T-helper 17 cell (primary cell): ENCODE measurements around the gene BEND7. TPM values are rescaled to one million over a fixed set of nuclear protein-coding genes. Genes with fewer than 3 reads are reported as not detected.
A peak's percentile ranks its signal among the peaks of the same experiment; 100 is the strongest.

Experiments
- ATAC-seq: fragments of 150-1000 bp; cut with Tn5 transposase; 2 replicates; pipeline ENCODE4 v1.10.0; 2021; ENCODE audit warnings: mild to moderate bottlenecking, moderate library complexity
- DNase-seq, 3 donors: peaks; one replicate each; pipeline versions ENCODE4 v3.0.0 to v3.0.0-alpha.2; 2020 to 2021
- H3K9me3 ChIP-seq: one replicate; pipeline ENCODE4 v1.7.0; 2013; ENCODE audit warnings: low read length, mild to moderate bottlenecking; ENCODE audit not compliant: control insufficient read depth, poor library complexity, severe bottlenecking
- H3K27ac Mint-ChIP-seq: one replicate; pipeline ENCODE4 v1.8.0; 2022; ENCODE audit warnings: mild to moderate bottlenecking, moderate library complexity, mixed read lengths
- H3K27me3 Mint-ChIP-seq: one replicate; pipeline ENCODE4 v1.8.0; 2022; ENCODE audit warnings: mixed read lengths
- H3K36me3 Mint-ChIP-seq: one replicate; pipeline ENCODE4 v1.8.0; 2022; ENCODE audit warnings: low read depth, mixed read lengths
- H3K4me1 Mint-ChIP-seq: one replicate; pipeline ENCODE4 v1.8.0; 2022; ENCODE audit warnings: mild to moderate bottlenecking, mixed read lengths
- H3K4me3 Mint-ChIP-seq: one replicate; pipeline ENCODE4 v1.8.0; 2022; ENCODE audit warnings: mild to moderate bottlenecking, moderate library complexity, mixed read lengths
- total RNA-seq, 4 donors: library from RNA in 2 of 4; stranded (reverse) in 2 of 4; gene quantifications; one replicate each; pipeline ENCODE4 v1.2.3 and lab custom pipeline; 2022 to 2026

The BEND7 gene
- total RNA-seq, 2 donors from 2014 or later: 0.76 TPM; not detected in 1

DNA sequence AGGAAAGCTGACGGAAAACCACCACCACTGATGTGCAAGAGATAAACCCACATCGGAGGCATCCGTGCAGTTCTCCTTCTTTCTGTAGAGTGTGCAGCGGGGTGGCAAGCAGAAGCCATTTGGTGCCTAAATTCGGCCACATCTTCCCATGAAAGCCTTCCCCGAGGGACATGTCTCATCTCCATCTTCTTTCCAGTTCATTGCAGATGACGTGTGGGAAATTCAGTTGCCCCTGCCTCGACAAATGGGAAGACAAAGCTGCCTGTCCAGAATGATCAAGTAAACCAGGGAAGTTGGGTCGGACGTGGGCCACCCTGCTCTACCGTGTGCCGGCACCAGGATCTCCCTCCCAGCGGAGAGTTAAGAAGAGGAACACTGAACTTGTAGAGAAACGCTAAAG, 14.5 kb downstream of the BEND7 start:
- no peak for ATAC-seq
- H3K36me3 Mint-ChIP-seq: peaks cover 2% of the 10 kb centered on the region
- H3K27me3 Mint-ChIP-seq: peaks cover 74% of the 10 kb centered on the region
- H3K27ac Mint-ChIP-seq: no peak overlapping the region
- no peak for DNase-seq
- H3K4me1 Mint-ChIP-seq: no peaks in the 10 kb centered on the region
- H3K9me3 ChIP-seq: no peaks in the 10 kb centered on the region
- H3K4me3 Mint-ChIP-seq: no peak overlapping the region

DNA sequence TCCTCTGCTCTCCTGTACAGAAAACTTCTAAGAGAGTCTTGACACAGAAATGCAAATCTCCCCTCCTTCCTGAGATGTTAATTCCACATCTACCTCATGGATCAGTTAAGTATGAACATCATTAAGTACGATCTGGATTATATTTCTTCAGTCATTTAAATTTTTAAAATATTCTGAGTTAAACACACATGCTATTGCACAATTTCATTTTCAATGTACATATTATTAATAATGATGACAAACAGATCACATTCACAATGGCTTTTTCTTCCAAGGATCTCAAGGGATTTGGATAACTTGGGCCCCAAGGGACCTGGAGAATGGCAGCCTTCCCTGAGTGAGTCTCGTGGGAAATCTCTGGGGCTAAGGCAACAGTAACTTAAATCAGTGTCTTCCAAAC, 16.2 kb downstream of the BEND7 start:
- peaks cover 76% of the 10 kb centered on the region for H3K27me3 Mint-ChIP-seq
- H3K4me3 Mint-ChIP-seq: no peak overlapping the region
- H3K9me3 ChIP-seq: no peaks in the 10 kb centered on the region
- H3K27ac Mint-ChIP-seq: no peak overlapping the region
- DNase-seq: no peak
- ATAC-seq: no peak
- no peaks in the 10 kb centered on the region for H3K4me1 Mint-ChIP-seq
- peaks cover 2% of the 10 kb centered on the region for H3K36me3 Mint-ChIP-seq

DNA sequence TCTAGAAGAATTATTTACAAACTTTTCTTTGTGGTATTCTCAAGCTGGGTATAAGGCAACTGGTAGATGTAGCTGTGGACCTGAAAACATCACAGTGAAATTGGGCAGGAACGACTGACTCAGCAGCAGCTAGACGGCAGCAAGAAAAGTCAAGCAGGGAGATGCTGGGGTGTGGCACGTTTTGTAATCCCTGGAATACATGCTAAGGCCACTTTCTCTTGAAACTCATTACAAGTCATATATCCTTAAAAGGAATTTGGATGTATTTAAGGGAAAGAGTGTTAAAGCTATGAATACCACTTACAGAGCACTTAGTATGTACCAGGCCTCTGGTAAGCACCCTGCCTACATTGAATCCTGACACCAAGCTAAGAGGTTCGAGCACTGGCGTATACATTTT, 17.4 kb downstream of the BEND7 start:
- no peak for DNase-seq
- peaks cover 79% of the 10 kb centered on the region for H3K27me3 Mint-ChIP-seq

DNA sequence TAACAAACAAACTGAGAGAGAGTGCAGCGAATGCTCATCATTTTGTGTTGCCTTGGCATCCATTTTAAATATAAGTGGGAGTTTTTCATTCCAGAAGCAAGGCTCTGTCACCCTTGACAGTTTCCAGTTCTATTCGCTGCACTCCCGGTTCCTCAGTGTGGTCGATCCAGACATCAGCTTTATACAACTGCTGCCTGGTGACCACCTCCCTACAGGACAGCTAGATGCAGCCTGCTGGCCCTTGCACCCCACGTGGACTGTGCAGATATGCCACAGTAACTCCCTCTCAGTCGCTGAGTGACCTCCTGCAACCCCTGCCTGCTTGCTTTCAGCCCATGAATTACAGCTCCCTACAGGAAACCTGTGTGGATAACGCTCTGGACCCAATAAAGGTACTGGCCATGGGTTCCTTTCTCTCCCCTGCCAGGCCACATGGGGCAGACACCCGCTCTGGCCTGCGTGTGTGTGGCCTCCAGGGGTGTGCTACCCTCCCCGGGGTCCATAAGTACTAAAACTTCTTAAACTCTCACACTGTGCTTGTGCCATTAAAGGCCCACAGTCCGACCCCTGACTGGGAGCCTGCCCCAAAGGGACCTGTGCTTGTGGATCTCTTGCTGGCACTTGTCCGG, 23.6 kb downstream of the BEND7 start:
- no peak overlapping the region for H3K27ac Mint-ChIP-seq
- peaks cover 72% of the 10 kb centered on the region for H3K27me3 Mint-ChIP-seq
- no peak overlapping the region for H3K4me3 Mint-ChIP-seq
- H3K9me3 ChIP-seq: no peaks in the 10 kb centered on the region
- ATAC-seq (no peak), DNase-seq (no peak)
- no peaks in the 10 kb centered on the region for H3K36me3 Mint-ChIP-seq
- no peaks in the 10 kb centered on the region for H3K4me1 Mint-ChIP-seq

More for the DNA sequence above, 17.4 kb downstream of the BEND7 start:
- Mint-ChIP-seq H3K36me3 (no peaks in the 10 kb centered on the region), H3K4me3 (no peak overlapping the region), H3K27ac (no peak overlapping the region), H3K4me1 (no peaks in the 10 kb centered on the region)
- no peak for ATAC-seq
- H3K9me3 ChIP-seq: no peaks in the 10 kb centered on the region

DNA sequence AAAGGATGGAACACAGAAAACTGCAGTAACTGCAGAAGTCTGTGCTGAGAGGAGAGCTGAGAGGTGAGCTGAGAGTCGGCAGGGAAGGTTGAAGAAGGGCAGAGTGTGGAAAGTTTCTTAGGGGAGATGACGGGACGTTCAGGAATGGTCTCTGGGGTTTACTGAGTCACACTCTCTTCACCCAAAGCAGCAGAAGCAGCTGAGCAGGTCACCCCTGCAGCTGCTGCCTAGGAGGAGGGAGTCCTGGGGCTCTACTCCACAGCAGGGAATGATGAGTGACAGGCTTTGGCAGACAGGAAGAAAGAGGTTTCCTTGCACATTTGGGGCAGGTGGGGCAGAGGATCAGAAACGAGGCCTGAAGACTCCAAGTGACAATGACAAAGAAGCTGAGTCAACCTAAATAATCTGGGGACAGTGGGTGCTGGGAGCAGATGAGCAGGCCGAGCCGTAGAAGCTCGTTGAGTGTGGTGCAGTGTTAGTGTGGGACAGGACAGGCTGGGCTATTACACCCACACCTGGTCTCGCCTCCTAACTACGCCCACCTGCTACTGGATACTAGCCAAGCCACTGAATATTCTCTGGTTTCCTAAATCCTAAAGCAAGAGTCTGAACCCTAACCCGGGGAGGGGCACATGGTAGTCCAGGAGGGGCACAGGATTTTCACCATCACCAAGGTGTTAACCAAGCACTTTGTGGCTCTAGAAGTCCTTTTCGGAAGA, 24.9 kb downstream of the BEND7 start:
- Mint-ChIP-seq H3K4me3 (no peak overlapping the region), H3K27ac (no peak overlapping the region), H3K4me1 (no peaks in the 10 kb centered on the region), H3K27me3 (peaks cover 75% of the 10 kb centered on the region), H3K36me3 (no peaks in the 10 kb centered on the region)
- ATAC-seq (no peak), DNase-seq (no peak)
- H3K9me3 ChIP-seq: no peaks in the 10 kb centered on the region

DNA sequence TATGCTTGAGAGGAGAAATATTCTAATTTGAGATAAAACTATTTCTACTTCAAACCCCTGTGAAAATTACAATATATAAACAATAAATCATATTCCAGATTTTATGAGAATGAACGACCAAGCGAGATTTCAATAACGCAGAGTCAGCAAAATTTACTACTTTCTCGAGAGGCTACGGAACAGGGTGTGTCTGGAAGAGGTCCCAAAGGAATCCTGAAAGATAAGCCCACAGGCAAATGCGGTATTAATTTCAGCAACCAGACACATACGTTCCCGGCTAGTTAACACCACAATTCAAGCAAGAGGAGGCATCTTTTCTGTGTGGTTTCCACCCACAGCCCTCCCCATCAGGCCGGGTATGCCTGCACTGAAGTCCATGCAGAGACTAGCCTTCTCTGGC, 26.4 kb downstream of the BEND7 start:
- Mint-ChIP-seq H3K4me1 (no peaks in the 10 kb centered on the region), H3K4me3 (no peak overlapping the region), H3K36me3 (no peaks in the 10 kb centered on the region), H3K27ac (no peak overlapping the region), H3K27me3 (peaks cover 62% of the 10 kb centered on the region)
- no peaks in the 10 kb centered on the region for H3K9me3 ChIP-seq
- DNase-seq (no peak), ATAC-seq (no peak)

DNA sequence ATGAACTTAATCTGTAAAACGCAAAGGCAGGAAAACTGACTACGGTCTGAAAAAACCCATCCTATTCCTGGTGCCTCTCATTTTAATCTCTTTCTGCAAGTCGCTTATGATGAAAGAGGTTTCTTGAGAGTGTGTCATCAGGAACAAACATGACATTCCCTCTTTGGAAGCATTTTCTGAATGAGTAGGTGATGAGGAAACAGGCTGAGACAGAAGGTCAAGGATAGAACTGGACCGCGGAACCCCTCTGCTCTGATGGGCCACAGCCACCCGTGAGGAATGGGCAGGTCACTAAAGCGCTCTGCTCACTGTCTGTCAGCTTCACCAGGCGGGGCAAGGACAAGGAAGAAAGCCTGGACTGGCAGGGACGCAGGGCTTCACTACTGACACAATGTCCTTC, 28.6 kb downstream of the BEND7 start:
- Mint-ChIP-seq H3K36me3 (peaks cover 2% of the 10 kb centered on the region), H3K4me1 (no peaks in the 10 kb centered on the region), H3K27ac (no peak overlapping the region), H3K4me3 (no peak overlapping the region), H3K27me3 (peaks cover 56% of the 10 kb centered on the region)
- no peak for ATAC-seq
- H3K9me3 ChIP-seq: no peaks in the 10 kb centered on the region
- no peak for DNase-seq

DNA sequence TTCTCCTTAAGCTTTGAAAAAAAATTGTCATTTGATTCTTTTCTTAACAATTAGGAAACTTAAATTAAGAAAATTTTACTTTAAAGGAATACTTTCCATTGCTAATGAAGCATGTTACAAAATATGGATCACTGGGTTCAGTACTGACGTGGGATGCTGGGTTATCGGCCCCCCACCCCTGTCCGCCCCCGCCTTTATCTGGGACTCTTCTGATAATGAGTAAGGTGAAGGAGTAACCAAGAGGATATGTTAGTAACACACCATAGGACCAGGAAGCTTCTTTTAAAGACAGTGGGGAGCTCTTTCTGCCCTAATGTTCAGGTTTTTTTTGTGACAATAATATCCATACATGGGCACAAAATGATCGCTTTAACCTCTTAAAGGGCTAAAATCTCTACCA, 29.7 kb downstream of the BEND7 start:
- ATAC-seq (no peak), DNase-seq (no peak)
- Mint-ChIP-seq H3K4me1 (no peaks in the 10 kb centered on the region), H3K27ac (no peak overlapping the region), H3K27me3 (peaks cover 57% of the 10 kb centered on the region), H3K36me3 (peaks cover 2% of the 10 kb centered on the region), H3K4me3 (no peak overlapping the region)
- no peaks in the 10 kb centered on the region for H3K9me3 ChIP-seq

DNA sequence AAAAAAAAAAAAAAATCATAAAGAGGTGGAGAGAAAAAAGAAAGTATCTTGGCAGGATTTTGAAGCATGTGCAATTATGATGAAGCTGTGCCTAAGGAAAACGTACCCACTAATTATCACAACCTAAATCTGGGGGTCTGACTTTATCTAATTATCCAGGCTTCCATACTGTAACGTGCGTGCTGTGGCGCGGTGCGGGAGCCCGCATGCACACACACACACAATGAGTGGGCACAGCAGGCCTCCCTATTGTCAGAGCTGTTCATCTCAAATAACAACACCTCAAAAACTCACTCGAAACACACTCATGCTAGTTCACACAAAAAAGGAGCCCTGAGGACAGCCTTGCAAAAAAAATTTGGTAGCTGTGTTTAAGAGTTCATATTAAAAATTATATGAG, 31.9 kb downstream of the BEND7 start:
- H3K9me3 ChIP-seq: no peaks in the 10 kb centered on the region
- H3K27ac Mint-ChIP-seq: no peak overlapping the region
- H3K36me3 Mint-ChIP-seq: peaks cover 2% of the 10 kb centered on the region
- DNase-seq (no peak), ATAC-seq (no peak)
- peaks cover 47% of the 10 kb centered on the region for H3K27me3 Mint-ChIP-seq
- H3K4me1 Mint-ChIP-seq: no peaks in the 10 kb centered on the region
- H3K4me3 Mint-ChIP-seq: no peak overlapping the region

DNA sequence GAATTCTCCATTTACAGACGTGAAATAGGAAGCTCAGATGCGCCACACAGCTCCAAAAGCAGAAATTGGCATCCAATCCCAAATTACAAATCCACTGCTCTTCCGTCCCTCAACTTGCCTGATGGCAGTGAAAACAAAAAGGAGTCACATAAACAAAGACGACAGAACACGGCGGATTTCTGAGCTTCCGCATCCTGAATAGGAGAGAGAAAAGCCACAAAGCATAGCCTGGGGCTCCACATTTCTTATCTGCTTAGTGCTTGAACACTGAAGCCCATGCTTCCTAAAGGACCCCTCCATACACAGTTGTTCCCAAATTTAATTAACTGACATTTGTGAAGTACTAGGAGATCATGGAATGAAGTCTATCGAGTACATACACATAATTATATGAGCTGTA, 32.6 kb downstream of the BEND7 start:
- Mint-ChIP-seq H3K4me3 (no peak overlapping the region), H3K27me3 (peaks cover 47% of the 10 kb centered on the region), H3K4me1 (no peaks in the 10 kb centered on the region), H3K36me3 (peaks cover 2% of the 10 kb centered on the region), H3K27ac (no peak overlapping the region)
- no peak for ATAC-seq
- H3K9me3 ChIP-seq: no peaks in the 10 kb centered on the region
- no peak for DNase-seq

DNA sequence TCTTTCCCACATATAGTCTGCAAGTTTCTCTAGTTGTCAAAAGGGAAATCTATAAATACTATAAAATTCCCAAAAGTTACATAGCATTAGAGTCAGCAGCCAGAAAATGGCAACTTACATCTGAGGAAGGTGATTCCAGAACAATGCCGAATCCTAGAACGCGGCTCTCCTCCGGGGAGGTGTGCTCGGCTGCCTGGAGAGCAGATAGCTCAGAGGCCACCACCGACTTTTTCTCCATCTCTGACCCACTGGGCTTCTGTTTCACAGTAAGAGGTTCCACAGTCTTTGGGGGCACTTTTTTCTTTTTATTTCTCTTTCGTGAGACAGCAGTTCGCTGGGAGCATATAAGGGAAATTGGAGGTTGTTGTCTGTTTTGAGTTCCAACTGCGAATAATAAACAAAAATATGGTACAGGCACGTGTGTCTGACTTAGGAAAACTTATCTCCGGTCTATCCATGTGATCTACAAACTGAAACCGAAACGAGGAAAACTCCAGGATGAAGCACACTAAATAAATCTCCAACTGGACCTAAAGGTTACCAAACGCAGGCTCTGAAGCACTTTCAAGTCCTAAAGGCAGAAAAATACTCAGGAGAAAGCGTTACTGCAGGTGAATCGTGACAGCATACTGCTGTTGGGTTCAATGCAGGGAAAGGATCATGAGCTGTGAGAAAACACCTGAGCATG, 36.2 kb downstream of the BEND7 start:
- no peak for ATAC-seq

DNA sequence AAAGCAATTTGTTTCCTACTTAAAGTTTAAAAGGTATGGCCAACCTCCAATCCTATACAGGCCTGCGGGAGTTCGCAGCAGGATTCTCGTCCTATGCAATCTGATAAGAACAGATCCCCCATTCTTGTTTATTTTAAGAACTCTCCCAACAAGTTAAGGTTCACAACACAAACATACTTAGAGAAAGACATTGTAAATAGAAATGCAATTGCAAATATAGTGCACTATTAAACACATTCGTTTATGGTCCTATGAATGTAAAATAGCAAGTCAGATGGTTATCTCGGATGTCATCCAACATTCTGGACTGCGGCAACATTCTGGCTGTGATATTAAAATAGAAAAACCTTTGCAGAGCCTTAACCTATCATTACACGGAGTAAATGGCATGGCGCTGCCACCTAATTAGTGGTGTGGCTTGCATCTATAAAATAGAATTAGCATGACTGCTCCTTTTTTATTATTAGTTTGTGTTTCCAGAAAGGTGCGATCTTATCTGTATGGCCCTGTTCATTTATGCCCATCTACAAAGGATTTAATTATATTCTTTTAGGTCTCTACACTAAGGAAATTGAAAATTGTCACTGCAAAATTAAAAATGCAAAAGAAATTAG, 37.0 kb downstream of the BEND7 start:
- Mint-ChIP-seq H3K27me3 (peaks cover 38% of the 10 kb centered on the region), H3K36me3 (peaks cover 2% of the 10 kb centered on the region), H3K27ac (no peak overlapping the region), H3K4me3 (no peak overlapping the region), H3K4me1 (no peaks in the 10 kb centered on the region)
- DNase-seq (no peak), ATAC-seq (no peak)
- no peaks in the 10 kb centered on the region for H3K9me3 ChIP-seq

More for the DNA sequence above, 36.2 kb downstream of the BEND7 start:
- no peak overlapping the region for H3K4me3 Mint-ChIP-seq
- H3K36me3 Mint-ChIP-seq: peaks cover 2% of the 10 kb centered on the region
- peaks cover 41% of the 10 kb centered on the region for H3K27me3 Mint-ChIP-seq
- no peaks in the 10 kb centered on the region for H3K4me1 Mint-ChIP-seq
- no peak overlapping the region for H3K27ac Mint-ChIP-seq
- no peaks in the 10 kb centered on the region for H3K9me3 ChIP-seq
- no peak for DNase-seq

DNA sequence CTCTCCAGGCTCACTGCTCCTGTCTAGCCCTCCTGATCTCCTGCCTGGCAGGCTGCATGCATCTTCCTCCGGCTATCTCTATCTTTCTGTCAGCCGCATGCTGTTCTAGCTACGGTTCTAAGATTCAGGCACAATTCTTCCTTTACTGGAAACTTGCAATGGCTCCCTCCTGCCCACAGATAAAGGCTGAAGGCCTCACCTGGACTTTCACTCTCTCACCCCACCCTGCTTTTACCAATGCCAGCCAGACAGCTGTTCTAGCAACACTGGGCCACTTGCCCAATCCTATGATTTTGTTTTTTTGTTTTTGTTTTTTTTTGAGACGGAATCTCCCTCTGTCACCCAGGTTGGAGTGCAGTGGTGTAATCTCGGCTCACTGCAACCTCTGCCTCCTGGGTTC, 38.3 kb downstream of the BEND7 start:
- Mint-ChIP-seq H3K36me3 (no peaks in the 10 kb centered on the region), H3K4me1 (no peaks in the 10 kb centered on the region), H3K27me3 (peaks cover 30% of the 10 kb centered on the region), H3K4me3 (no peak overlapping the region), H3K27ac (peak overlapping the region; percentile 46)
- no peak for ATAC-seq
- DNase-seq: no peak
- no peaks in the 10 kb centered on the region for H3K9me3 ChIP-seq
